Neural cell (in vitro differentiated cells): ENCODE measurements around the gene LPIN3. TPM values are rescaled to one million over a fixed set of nuclear protein-coding genes. Genes with fewer than 3 reads are reported as not detected.

Experiments used
- H2AFZ ChIP-seq: fragments of 200-600, 300-800 bp; sonication (generic), shearing (Covaris generic); 2 replicates; pipeline ENCODE4 v1.6.0; 2014; ENCODE audit warnings: low read depth, mild to moderate bottlenecking, antibody characterized with exemption, low read length, moderate library complexity
- H3F3A ChIP-seq: fragments of 200-600 bp; shearing (Covaris generic); 2 replicates; pipeline ENCODE4 v1.6.1; 2016; ENCODE audit warnings: mild to moderate bottlenecking, moderate library complexity, mixed read lengths, antibody characterized with exemption, low read length; ENCODE audit not compliant: insufficient read depth, poor library complexity, severe bottlenecking
- H3K27ac ChIP-seq: fragments of 200-600, 300-800 bp; sonication (generic), shearing (Covaris generic); 2 replicates; pipeline ENCODE4 v1.5.1; 2014; ENCODE audit warnings: mild to moderate bottlenecking, low read length, moderate library complexity
- H3K27me3 ChIP-seq: fragments of 300-800, 200-600 bp; sonication (generic), shearing (Covaris generic); 2 replicates; pipeline ENCODE4 v1.6.0; 2014; ENCODE audit warnings: mild to moderate bottlenecking, low read depth, low read length, moderate library complexity; ENCODE audit not compliant: insufficient read depth
- H3K36me3 ChIP-seq: fragments of 300-800, 200-600 bp; sonication (generic), shearing (Covaris generic); 2 replicates; pipeline ENCODE4 v1.5.1; 2014; ENCODE audit warnings: mild to moderate bottlenecking, antibody characterized with exemption, low read length, moderate library complexity; ENCODE audit not compliant: insufficient read depth
- H3K4me2 ChIP-seq: fragments of 300-800, 200-600 bp; sonication (generic), shearing (Covaris generic); 2 replicates; pipeline ENCODE4 v1.6.0; 2014; ENCODE audit warnings: mild to moderate bottlenecking, low read length
- H3K4me3 ChIP-seq: fragments of 300-800, 200-600 bp; sonication (generic), shearing (Covaris generic); 2 replicates; pipeline ENCODE4 v1.5.1; 2014; ENCODE audit warnings: mild to moderate bottlenecking, low read length, moderate library complexity
- H3K79me2 ChIP-seq: fragments of 200-600 bp; shearing (Covaris generic); replicated peaks from 2 replicates; pipeline ENCODE4 v1.6.0; 2014; ENCODE audit warnings: mild to moderate bottlenecking, low read length, moderate library complexity; ENCODE audit not compliant: insufficient read depth
- H3K9ac ChIP-seq: fragments of 300-800, 200-600 bp; sonication (generic), shearing (Covaris generic); 2 replicates; pipeline ENCODE4 v1.6.1; 2016; ENCODE audit warnings: mild to moderate bottlenecking, low read length, mixed read lengths
- H3K9me2 ChIP-seq: fragments of 200-600 bp; shearing (Covaris generic); 2 replicates; pipeline ENCODE4 v1.6.1; 2016; ENCODE audit warnings: mild to moderate bottlenecking, low read length, mixed read lengths; ENCODE audit not compliant: insufficient read depth
- H3K9me3 ChIP-seq: fragments of 200-600, 300-800 bp; sonication (generic), shearing (Covaris generic); 2 replicates; pipeline ENCODE4 v1.6.1; 2016; ENCODE audit warnings: mild to moderate bottlenecking, mixed run types, low read length, moderate library complexity, mixed read lengths
- H4K20me1 ChIP-seq: fragments of 200-600 bp; shearing (Covaris generic); 2 replicates; pipeline ENCODE4 v1.6.1; 2016; ENCODE audit warnings: mild to moderate bottlenecking, mixed run types; ENCODE audit not compliant: insufficient read depth
- CTCF ChIP-seq: fragments of 450-650 bp; IDR thresholded peaks from 2 replicates; pipeline ENCODE4 v1.5.1; 2014; ENCODE audit warnings: antibody characterized with exemption, mild to moderate bottlenecking, moderate library complexity; ENCODE audit not compliant: poor library complexity, severe bottlenecking
- EP300 ChIP-seq: fragments of 450-650 bp; conservative IDR thresholded peaks from 2 replicates; pipeline ENCODE4 v1.6.1; 2014; ENCODE audit warnings: antibody characterized with exemption, mild to moderate bottlenecking, moderate library complexity; ENCODE audit not compliant: poor library complexity, severe bottlenecking
- EZH2 ChIP-seq: fragments of 200-600, 300-800 bp; shearing (Covaris generic), sonication (generic); IDR thresholded peaks from 2 replicates; pipeline ENCODE4 v1.6.1; 2014; ENCODE audit warnings: antibody characterized with exemption, low read length, borderline replicate concordance, mild to moderate bottlenecking; ENCODE audit not compliant: insufficient read depth, poor library complexity, severe bottlenecking
- MXI1 ChIP-seq: fragments of 450-650 bp; conservative IDR thresholded peaks from 2 replicates; pipeline ENCODE4 v1.6.1; 2014; ENCODE audit warnings: antibody characterized with exemption, mild to moderate bottlenecking; ENCODE audit not compliant: poor library complexity, severe bottlenecking
- POLR2AphosphoS5 ChIP-seq: IDR thresholded peaks from 2 replicates; pipeline ENCODE4 v1.6.1; 2012
- RAD21 ChIP-seq: fragments of 450-650 bp; conservative IDR thresholded peaks from 2 replicates; pipeline ENCODE4 v1.6.1; 2014; ENCODE audit warnings: antibody characterized with exemption, mild to moderate bottlenecking, moderate library complexity
- REST ChIP-seq: IDR thresholded peaks from 2 replicates; pipeline ENCODE4 v1.6.1; 2012; ENCODE audit warnings: borderline replicate concordance
- SMC3 ChIP-seq: fragments of 450-650 bp; conservative IDR thresholded peaks from 2 replicates; pipeline ENCODE4 v1.6.1; 2014; ENCODE audit warnings: antibody characterized with exemption, mild to moderate bottlenecking, moderate library complexity; ENCODE audit not compliant: poor library complexity
- TAF1 ChIP-seq: IDR thresholded peaks from 2 replicates; pipeline ENCODE4 v1.6.1; 2012; ENCODE audit warnings: low read depth
- polyA plus RNA-seq: library from polyadenylated mRNA; depleted of rRNA; stranded (reverse); fragments of >200 nt; gene quantifications from 2 replicates; pipeline ENCODE4 v1.2.3, GENCODE V29; 2014

LPIN3 gene
- polyA plus RNA-seq, 1 donor from 2014 or later = not detected

DNA sequence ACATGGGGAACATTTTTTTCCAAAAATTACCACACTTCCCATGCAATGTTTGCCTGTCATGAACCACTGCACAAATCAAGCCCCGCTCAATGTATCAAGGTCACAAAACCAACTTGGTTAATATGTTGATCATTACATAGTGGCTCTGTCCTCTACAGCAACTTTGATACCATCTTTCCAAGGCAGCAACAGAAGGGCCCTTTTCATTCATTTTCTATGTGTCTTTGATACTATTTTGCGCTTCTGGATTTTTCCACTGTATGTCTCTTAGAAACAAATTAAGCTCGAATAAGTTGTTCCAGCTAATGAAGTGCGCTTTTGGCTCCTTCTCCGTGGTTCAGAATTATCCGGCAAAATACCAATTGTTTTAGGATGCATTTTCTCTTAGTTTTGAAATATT lies 24.6 kb upstream of the LPIN3 start:
- H3K4me2 ChIP-seq = peak overlapping the region; percentile 66
- H3K9me2 ChIP-seq = no peaks in the 10 kb centered on the region
- H3F3A ChIP-seq = no peaks in the 10 kb centered on the region
- H2AFZ ChIP-seq = no peak overlapping the region
- TF ChIP-seq POLR2AphosphoS5 = no peak
- H3K9ac ChIP-seq = no peak overlapping the region
- no peak overlapping the region for H3K27ac ChIP-seq
- peaks cover 15% of the 10 kb centered on the region for H3K79me2 ChIP-seq
- no peaks in the 10 kb centered on the region for H3K36me3 ChIP-seq
- no peaks in the 10 kb centered on the region for H3K27me3 ChIP-seq
- peak overlapping the region; percentile 91 for H3K4me3 ChIP-seq
- H3K9me3 ChIP-seq = no peaks in the 10 kb centered on the region
- H4K20me1 ChIP-seq = no peaks in the 10 kb centered on the region

GRCh38 chr20:41316602-41317545 lies 23.7 kb upstream of the LPIN3 start:
- TF ChIP-seq TAF1 = no peak
- TF ChIP-seq REST = no peak
- no peak for TF ChIP-seq RAD21
- no peak for TF ChIP-seq CTCF
- peak; percentile 94 for TF ChIP-seq MXI1
- no peak for TF ChIP-seq EP300
- TF ChIP-seq EZH2 = no peak
- TF ChIP-seq POLR2AphosphoS5 = no peak
- TF ChIP-seq SMC3 = no peak
- Histone ChIP-seq H3K9me2 (no peaks in the 10 kb centered on the region), H3K4me2 (peak overlapping the region; percentile 66), H3K79me2 (peaks cover 15% of the 10 kb centered on the region), H3K27me3 (no peaks in the 10 kb centered on the region), H3K9me3 (no peaks in the 10 kb centered on the region), H3F3A (no peaks in the 10 kb centered on the region), H4K20me1 (no peaks in the 10 kb centered on the region), H3K4me3 (peak overlapping the region; percentile 91), H2AFZ (peak overlapping the region; percentile 54), H3K9ac (peak overlapping the region; percentile 79), H3K27ac (peak overlapping the region; percentile 58), H3K36me3 (no peaks in the 10 kb centered on the region)
